ENCODE measurements around the gene FMO5. TPM values are rescaled to one million over a fixed set of nuclear protein-coding genes. Genes with fewer than 3 reads are reported as not detected.

The FMO5 gene
- total RNA-seq, 1 donor from 2014 or later, result 0.47 TPM

DNA sequence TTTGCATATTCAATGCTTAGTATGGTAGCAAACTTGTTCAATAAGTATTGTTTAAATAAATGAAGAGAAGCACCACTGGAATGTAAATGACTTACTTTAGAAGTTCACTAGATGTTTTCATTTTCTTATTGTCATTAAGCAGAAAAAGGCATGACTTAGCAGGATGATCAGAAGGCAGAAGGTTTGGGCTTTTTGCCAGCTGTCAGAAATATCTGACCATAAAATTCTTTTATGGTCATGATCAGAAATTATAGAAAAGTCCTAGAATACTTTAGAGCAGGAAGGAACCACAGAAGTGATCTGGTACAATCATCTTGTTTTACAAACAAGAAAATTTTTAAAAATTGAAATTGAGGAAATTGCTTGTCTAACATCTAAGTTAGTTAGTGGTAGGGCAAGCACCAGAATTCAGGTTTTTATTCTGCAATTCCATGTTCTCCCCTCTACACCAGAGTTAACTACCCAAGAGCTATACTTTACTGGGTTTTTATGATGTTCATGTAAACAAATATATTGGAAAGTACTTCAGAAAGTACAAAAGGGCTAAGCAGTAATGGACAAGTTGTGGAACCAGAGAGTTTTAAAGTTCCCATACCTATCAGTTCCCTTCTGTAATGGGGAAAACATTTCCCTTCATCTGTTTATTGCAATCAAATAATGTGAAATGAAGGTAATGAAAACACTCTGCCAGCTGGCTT, 10.1 kb downstream of the FMO5 start:
- Mint-ChIP-seq H3K27ac (ENCODE audit: unreplicated experiment) (no peak overlapping the region), H3K27me3 (ENCODE audit: low read depth) (no peaks in the 10 kb centered on the region), H3K4me1 (no peaks in the 10 kb centered on the region), H3K36me3 (ENCODE audit: low read depth) (no peaks in the 10 kb centered on the region), H3K4me3 (no peak overlapping the region), H3K9me3 (no peaks in the 10 kb centered on the region)
- no peak for DNase-seq (ENCODE audit: low read depth, low spot score)
- TF ChIP-seq, protein P1, sequence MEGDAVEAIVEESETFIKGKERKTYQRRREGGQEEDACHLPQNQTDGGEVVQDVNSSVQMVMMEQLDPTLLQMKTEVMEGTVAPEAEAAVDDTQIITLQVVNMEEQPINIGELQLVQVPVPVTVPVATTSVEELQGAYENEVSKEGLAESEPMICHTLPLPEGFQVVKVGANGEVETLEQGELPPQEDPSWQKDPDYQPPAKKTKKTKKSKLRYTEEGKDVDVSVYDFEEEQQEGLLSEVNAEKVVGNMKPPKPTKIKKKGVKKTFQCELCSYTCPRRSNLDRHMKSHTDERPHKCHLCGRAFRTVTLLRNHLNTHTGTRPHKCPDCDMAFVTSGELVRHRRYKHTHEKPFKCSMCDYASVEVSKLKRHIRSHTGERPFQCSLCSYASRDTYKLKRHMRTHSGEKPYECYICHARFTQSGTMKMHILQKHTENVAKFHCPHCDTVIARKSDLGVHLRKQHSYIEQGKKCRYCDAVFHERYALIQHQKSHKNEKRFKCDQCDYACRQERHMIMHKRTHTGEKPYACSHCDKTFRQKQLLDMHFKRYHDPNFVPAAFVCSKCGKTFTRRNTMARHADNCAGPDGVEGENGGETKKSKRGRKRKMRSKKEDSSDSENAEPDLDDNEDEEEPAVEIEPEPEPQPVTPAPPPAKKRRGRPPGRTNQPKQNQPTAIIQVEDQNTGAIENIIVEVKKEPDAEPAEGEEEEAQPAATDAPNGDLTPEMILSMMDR (conservative IDR thresholded peaks at IDR 0.05), result no peak

- no peak overlapping the region for H3K4me3 Mint-ChIP-seq
- H3K36me3 Mint-ChIP-seq (ENCODE audit: low read depth), result no peaks in the 10 kb centered on the region
- DNase-seq (ENCODE audit: low read depth, low spot score), result no peak
- no peaks in the 10 kb centered on the region for H3K9me3 Mint-ChIP-seq
- TF ChIP-seq, protein P1 (conservative IDR thresholded peaks at IDR 0.05), result no peak
- no peaks in the 10 kb centered on the region for H3K4me1 Mint-ChIP-seq
- H3K27ac Mint-ChIP-seq (ENCODE audit: unreplicated experiment), result no peak overlapping the region
- no peaks in the 10 kb centered on the region for H3K27me3 Mint-ChIP-seq (ENCODE audit: low read depth)
These were observed 10.8 kb downstream of the FMO5 start for GRCh38 chr1:147214325-147214724.

DNA sequence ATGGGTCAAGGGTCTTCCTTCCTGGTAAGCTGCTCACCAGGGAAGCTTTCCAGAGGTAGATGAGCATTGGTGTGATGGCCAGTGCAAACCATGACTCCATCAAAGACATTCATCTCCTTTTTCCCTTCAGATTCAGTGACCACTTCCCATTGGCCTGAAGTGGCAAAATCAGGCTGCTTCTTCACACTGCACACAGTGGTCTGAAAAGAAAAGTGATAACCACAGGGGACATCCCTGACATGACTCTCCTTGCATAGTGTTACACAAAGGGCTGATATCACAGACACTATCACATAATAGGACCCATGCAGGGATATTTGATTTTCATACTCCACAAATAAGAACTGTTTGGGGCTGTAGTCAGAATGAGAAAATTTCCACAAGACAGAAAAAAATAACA, 11.9 kb downstream of the FMO5 start:
- H3K4me1 Mint-ChIP-seq, result no peaks in the 10 kb centered on the region
- no peaks in the 10 kb centered on the region for H3K36me3 Mint-ChIP-seq (ENCODE audit: low read depth)
- H3K27ac Mint-ChIP-seq (ENCODE audit: unreplicated experiment), result no peak overlapping the region
- DNase-seq (ENCODE audit: low read depth, low spot score), result no peak
- no peak overlapping the region for H3K4me3 Mint-ChIP-seq
- H3K27me3 Mint-ChIP-seq (ENCODE audit: low read depth), result no peaks in the 10 kb centered on the region
- no peaks in the 10 kb centered on the region for H3K9me3 Mint-ChIP-seq
- TF ChIP-seq, protein P1 (conservative IDR thresholded peaks at IDR 0.05), result no peak

DNA sequence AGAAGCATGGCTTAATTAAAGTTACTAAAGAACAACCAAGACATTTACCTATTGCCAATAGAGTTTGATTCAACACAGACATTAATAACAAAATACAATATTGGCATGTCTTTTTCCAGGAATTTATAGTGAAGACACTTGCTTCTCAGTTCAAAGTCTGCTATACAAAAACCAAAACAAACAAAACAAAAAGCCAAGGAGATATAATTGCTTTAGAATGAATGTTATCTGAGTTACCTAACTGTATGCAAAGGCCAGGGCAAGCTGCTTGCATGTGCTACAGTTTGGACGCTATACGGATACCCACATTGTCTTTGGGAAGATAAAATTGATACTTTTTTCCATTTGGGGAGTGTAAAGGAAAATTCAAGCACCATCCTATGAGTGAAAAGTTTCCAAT, 13.6 kb downstream of the FMO5 start:
- Mint-ChIP-seq H3K4me1 (no peaks in the 10 kb centered on the region), H3K27me3 (ENCODE audit: low read depth) (no peaks in the 10 kb centered on the region), H3K27ac (ENCODE audit: unreplicated experiment) (no peak overlapping the region), H3K36me3 (ENCODE audit: low read depth) (no peaks in the 10 kb centered on the region), H3K9me3 (no peaks in the 10 kb centered on the region), H3K4me3 (no peak overlapping the region)
- no peak for DNase-seq (ENCODE audit: low read depth, low spot score)
- TF ChIP-seq, protein P1 (conservative IDR thresholded peaks at IDR 0.05), result no peak

GRCh38 chr1:147210987-147211386, 14.2 kb downstream of the FMO5 start:
- H3K4me1 Mint-ChIP-seq, result no peaks in the 10 kb centered on the region

More at GRCh38 chr1:147210987-147211386, 14.2 kb downstream of the FMO5 start:
- Mint-ChIP-seq H3K4me3 (no peak overlapping the region), H3K9me3 (no peaks in the 10 kb centered on the region), H3K27me3 (ENCODE audit: low read depth) (no peaks in the 10 kb centered on the region), H3K36me3 (ENCODE audit: low read depth) (no peaks in the 10 kb centered on the region), H3K27ac (ENCODE audit: unreplicated experiment) (no peak overlapping the region)
- DNase-seq (ENCODE audit: low read depth, low spot score), result no peak
- TF ChIP-seq, protein P1 (conservative IDR thresholded peaks at IDR 0.05), result no peak

Measured in neural crest cell (in vitro differentiated cells).